Activated T-helper 1 cell treated with anti-CD3 and anti-CD28 coated beads, Interleukin-12 subunit alpha, Interleukin-12 subunit beta, Interleukin-2, Interleukin-4 antibody, amounts not matched to agents 30 ng/mL and 10 ng/mL and 1 ng/mL, durations not matched to agents 14 hours and 24 hours and 36 hours (primary cell): ENCODE measurements around the gene HIF1A. TPM values are rescaled to one million over a fixed set of nuclear protein-coding genes. Genes with fewer than 3 reads are reported as not detected.

Experiments
- DNase-seq: peaks from one replicate; pipeline ENCODE4 v3.0.0; 2021; ENCODE audit warnings: low spot score
- H3K27ac Mint-ChIP-seq: one replicate; pipeline ENCODE4 v1.8.0; 2021; ENCODE audit warnings: mild to moderate bottlenecking, mixed read lengths
- H3K27me3 Mint-ChIP-seq: one replicate; pipeline ENCODE4 v1.8.0; 2022; ENCODE audit warnings: mild to moderate bottlenecking, moderate library complexity, mixed read lengths; ENCODE audit not compliant: insufficient read depth
- H3K36me3 Mint-ChIP-seq: one replicate; pipeline ENCODE4 v1.8.0; 2021; ENCODE audit warnings: low read depth, mixed read lengths
- H3K4me1 Mint-ChIP-seq: one replicate; pipeline ENCODE4 v1.8.0; 2021; ENCODE audit warnings: low read depth, mixed read lengths
- H3K4me3 Mint-ChIP-seq: one replicate; pipeline ENCODE4 v1.8.0; 2021; ENCODE audit warnings: mild to moderate bottlenecking, moderate library complexity, mixed read lengths
- H3K9me3 Mint-ChIP-seq: one replicate; pipeline ENCODE4 v1.8.0; 2021; ENCODE audit warnings: mixed read lengths
- intact Hi-C: fragments of 100-400 bp; cut with micrococcal nuclease; formaldehyde crosslinking; loops from one replicate; pipeline ENCODE4 v1.15.1; 2024
- total RNA-seq: library from RNA; stranded (reverse); gene quantifications from 2 replicates; pipeline ENCODE4 v1.2.3, GENCODE V29; 2022

Gene HIF1A
- total RNA-seq, 1 donor from 2014 or later = 241 TPM

GRCh38 chr14:61719344-61720293 is 24.3 kb downstream of the HIF1A start:
- peaks cover 29% of the 10 kb centered on the region for H3K36me3 Mint-ChIP-seq
- H3K27me3 Mint-ChIP-seq = no peaks in the 10 kb centered on the region
- intact Hi-C loops = loop anchor here (1.0 to 2.0 kb wide), 3 partner anchors 8 to 15 kb away; no protein-coding TSS in a partner anchor
- peaks cover 70% of the 10 kb centered on the region for H3K4me1 Mint-ChIP-seq
- H3K9me3 Mint-ChIP-seq = no peaks in the 10 kb centered on the region
- DNase-seq = no peak
- peak overlapping the region; percentile 63 for H3K4me3 Mint-ChIP-seq
- H3K27ac Mint-ChIP-seq = peak overlapping the region; percentile 74

- H3K36me3 Mint-ChIP-seq = peaks cover 35% of the 10 kb centered on the region
- peak overlapping the region; percentile 74 for H3K27ac Mint-ChIP-seq
- intact Hi-C loops = no loop called here
- DNase-seq = no peak
- H3K27me3 Mint-ChIP-seq = no peaks in the 10 kb centered on the region
- H3K9me3 Mint-ChIP-seq = no peaks in the 10 kb centered on the region
- peak overlapping the region; percentile 63 for H3K4me3 Mint-ChIP-seq
- peaks cover 72% of the 10 kb centered on the region for H3K4me1 Mint-ChIP-seq
These were observed 25.0 kb downstream of the HIF1A start for GRCh38 chr14:61720294-61720661.

- Mint-ChIP-seq H3K9me3 (no peaks in the 10 kb centered on the region), H3K27ac (peak overlapping the region; percentile 62), H3K4me3 (peak overlapping the region; percentile 27), H3K4me1 (peaks cover 67% of the 10 kb centered on the region), H3K36me3 (peaks cover 38% of the 10 kb centered on the region), H3K27me3 (no peaks in the 10 kb centered on the region)
- intact Hi-C loops = no loop called here
- DNase-seq = no peak
These were observed 25.4 kb downstream of the HIF1A start for GRCh38 chr14:61720741-61721140.

DNA sequence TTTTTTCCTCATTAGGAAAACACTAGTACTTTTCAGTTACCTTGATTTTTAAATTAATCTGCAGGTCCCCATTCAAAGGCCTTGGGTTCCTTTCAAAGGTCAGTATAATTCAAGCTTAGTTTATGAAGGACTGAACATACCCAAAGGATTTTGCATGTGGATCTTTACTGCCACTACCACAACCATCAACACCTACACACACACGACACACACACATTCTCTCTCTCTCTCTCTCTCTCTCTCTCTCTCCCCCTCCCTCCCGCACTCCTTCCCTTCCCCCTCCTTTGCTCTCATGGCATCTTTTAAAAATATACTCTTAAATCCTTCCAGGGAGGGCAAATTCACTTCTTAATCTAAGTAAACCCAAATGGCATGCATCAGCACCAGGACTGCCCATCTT is 28.8 kb downstream of the HIF1A start:
- intact Hi-C loops = loop anchor here (2.0 kb wide), 1 partner anchor 63 kb away; no protein-coding TSS in a partner anchor
- Mint-ChIP-seq H3K36me3 (peaks cover 66% of the 10 kb centered on the region), H3K9me3 (no peaks in the 10 kb centered on the region), H3K27ac (peak overlapping the region; percentile 32), H3K4me3 (no peak overlapping the region), H3K4me1 (peaks cover 69% of the 10 kb centered on the region), H3K27me3 (no peaks in the 10 kb centered on the region)
- DNase-seq = no peak

GRCh38 chr14:61726778-61727658 is 31.7 kb downstream of the HIF1A start:
- Mint-ChIP-seq H3K4me3 (no peak overlapping the region), H3K36me3 (peaks cover 71% of the 10 kb centered on the region), H3K4me1 (peaks cover 78% of the 10 kb centered on the region), H3K27me3 (no peaks in the 10 kb centered on the region), H3K9me3 (no peaks in the 10 kb centered on the region), H3K27ac (peak overlapping the region; percentile 69)
- no peak for DNase-seq
- intact Hi-C loops = no loop called here

DNA sequence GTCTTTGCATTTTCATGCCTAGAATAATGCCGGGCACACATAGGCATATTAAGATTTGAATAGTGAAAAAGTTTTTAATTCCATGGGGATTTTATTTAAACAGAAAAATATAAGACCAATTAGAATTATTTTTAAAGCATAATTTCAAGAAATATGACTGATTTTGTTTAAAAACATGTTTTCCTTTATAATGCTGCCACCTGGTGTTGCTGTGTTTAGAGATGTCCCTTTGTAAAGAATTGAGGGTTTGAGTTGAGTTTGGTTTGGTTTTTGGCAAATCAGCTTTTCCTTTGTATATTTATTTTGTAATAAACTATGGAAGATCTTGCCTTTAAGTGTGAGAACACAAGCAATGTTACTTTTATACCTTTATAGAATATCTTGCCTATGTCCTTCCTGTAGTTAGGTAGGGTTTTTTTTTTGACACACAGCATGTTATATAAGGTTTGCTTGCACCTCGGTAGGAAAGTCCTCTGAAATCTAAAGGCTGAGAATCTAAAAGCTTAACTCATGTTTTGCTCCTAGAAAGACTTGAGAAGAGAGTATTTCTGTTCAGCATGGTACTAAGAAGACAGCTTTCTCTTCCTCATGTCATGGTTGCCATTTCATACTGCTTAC is 35.6 kb downstream of the HIF1A start:
- H3K4me3 Mint-ChIP-seq = peak overlapping the region; percentile 8
- intact Hi-C loops = loop anchor here (1.0 to 5.0 kb wide), 4 partner anchors 8 to 270 kb away; partner anchors contain the start of gene HIF1A
- no peaks in the 10 kb centered on the region for H3K9me3 Mint-ChIP-seq
- DNase-seq = no peak
- peaks cover 82% of the 10 kb centered on the region for H3K4me1 Mint-ChIP-seq
- H3K27me3 Mint-ChIP-seq = no peaks in the 10 kb centered on the region
- peaks cover 74% of the 10 kb centered on the region for H3K36me3 Mint-ChIP-seq
- peak overlapping the region; percentile 61 for H3K27ac Mint-ChIP-seq

- DNase-seq = no peak
- intact Hi-C loops = loop anchor here (2.0 to 5.0 kb wide), 2 partner anchors 15 to 37 kb away; partner anchors contain the start of gene HIF1A
- Mint-ChIP-seq H3K27ac (peak overlapping the region; percentile 61), H3K4me3 (no peak overlapping the region), H3K36me3 (peaks cover 67% of the 10 kb centered on the region), H3K4me1 (peaks cover 70% of the 10 kb centered on the region), H3K27me3 (no peaks in the 10 kb centered on the region), H3K9me3 (no peaks in the 10 kb centered on the region)
These were observed 38.7 kb downstream of the HIF1A start for GRCh38 chr14:61733972-61734371.

DNA sequence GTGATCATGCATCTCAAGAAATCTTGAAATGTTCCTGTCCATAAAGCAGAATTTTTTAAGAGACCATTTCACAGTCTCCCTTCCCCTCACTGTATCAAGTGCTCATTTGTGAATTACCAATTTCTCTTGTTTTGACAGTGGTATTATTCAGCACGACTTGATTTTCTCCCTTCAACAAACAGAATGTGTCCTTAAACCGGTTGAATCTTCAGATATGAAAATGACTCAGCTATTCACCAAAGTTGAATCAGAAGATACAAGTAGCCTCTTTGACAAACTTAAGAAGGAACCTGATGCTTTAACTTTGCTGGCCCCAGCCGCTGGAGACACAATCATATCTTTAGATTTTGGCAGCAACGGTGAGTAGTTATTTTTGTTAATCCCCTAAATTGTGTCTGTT is 41.4 kb downstream of the HIF1A start:
- peaks cover 65% of the 10 kb centered on the region for H3K36me3 Mint-ChIP-seq
- peak overlapping the region; percentile 64 for H3K27ac Mint-ChIP-seq
- DNase-seq = no peak
- H3K4me1 Mint-ChIP-seq = peaks cover 57% of the 10 kb centered on the region
- no peaks in the 10 kb centered on the region for H3K9me3 Mint-ChIP-seq
- intact Hi-C loops = no loop called here
- H3K4me3 Mint-ChIP-seq = no peak overlapping the region
- H3K27me3 Mint-ChIP-seq = no peaks in the 10 kb centered on the region

DNA sequence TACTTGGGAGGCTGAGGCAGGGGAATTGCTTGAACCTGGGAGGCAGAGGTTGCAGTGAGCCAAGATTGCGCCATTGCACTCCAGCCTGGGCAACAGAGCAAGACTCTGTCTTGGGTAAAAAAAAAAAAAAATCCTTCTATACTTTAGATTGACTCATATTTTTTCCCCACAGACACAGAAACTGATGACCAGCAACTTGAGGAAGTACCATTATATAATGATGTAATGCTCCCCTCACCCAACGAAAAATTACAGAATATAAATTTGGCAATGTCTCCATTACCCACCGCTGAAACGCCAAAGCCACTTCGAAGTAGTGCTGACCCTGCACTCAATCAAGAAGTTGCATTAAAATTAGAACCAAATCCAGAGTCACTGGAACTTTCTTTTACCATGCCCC is 42.6 kb downstream of the HIF1A start:
- Mint-ChIP-seq H3K36me3 (peaks cover 61% of the 10 kb centered on the region), H3K27me3 (no peaks in the 10 kb centered on the region), H3K9me3 (no peaks in the 10 kb centered on the region), H3K4me3 (no peak overlapping the region), H3K4me1 (peaks cover 50% of the 10 kb centered on the region), H3K27ac (peak overlapping the region; percentile 34)
- intact Hi-C loops = loop anchor here (1.0 kb wide), 1 partner anchor 9 kb away; no protein-coding TSS in a partner anchor
- no peak for DNase-seq

DNA sequence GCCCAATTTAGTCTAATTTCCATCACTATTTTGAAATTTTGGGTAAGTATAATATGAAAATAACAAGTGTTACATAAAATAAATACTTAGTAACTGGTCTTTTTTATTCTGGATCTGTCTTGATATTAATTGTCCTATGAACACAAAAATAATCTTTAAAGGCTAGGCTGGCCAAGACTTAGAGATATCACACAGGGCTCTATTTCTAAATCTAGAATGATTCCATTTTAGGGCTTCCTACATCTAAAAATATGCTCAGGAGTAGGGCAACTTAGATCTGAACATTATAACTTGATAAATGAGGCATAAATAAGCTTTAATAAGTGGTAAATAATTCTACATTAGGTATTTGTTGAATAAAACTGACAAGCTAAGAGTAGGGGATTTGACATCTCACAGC is 43.8 kb downstream of the HIF1A start:
- DNase-seq = no peak
- Mint-ChIP-seq H3K36me3 (peaks cover 59% of the 10 kb centered on the region), H3K4me1 (peaks cover 51% of the 10 kb centered on the region), H3K9me3 (no peaks in the 10 kb centered on the region), H3K4me3 (no peak overlapping the region), H3K27me3 (no peaks in the 10 kb centered on the region), H3K27ac (peak overlapping the region; percentile 23)
- intact Hi-C loops = loop anchor here (1.0 kb wide), 1 partner anchor 8 kb away; no protein-coding TSS in a partner anchor

- no peak for DNase-seq
- peaks cover 51% of the 10 kb centered on the region for H3K36me3 Mint-ChIP-seq
These were observed 47.1 kb downstream of the HIF1A start for GRCh38 chr14:61742371-61742770.

GRCh38 chr14:61744238-61744637 is 48.9 kb downstream of the HIF1A start:
- H3K4me1 Mint-ChIP-seq = peaks cover 54% of the 10 kb centered on the region
- no peak overlapping the region for H3K27ac Mint-ChIP-seq
- H3K27me3 Mint-ChIP-seq = no peaks in the 10 kb centered on the region
- H3K9me3 Mint-ChIP-seq = no peaks in the 10 kb centered on the region
- H3K36me3 Mint-ChIP-seq = peaks cover 51% of the 10 kb centered on the region
- intact Hi-C loops = no loop called here
- no peak for DNase-seq
- no peak overlapping the region for H3K4me3 Mint-ChIP-seq

More at GRCh38 chr14:61742371-61742770, 47.1 kb downstream of the HIF1A start:
- Mint-ChIP-seq H3K27me3 (no peaks in the 10 kb centered on the region), H3K4me1 (peaks cover 51% of the 10 kb centered on the region), H3K27ac (no peak overlapping the region), H3K9me3 (no peaks in the 10 kb centered on the region), H3K4me3 (no peak overlapping the region)
- intact Hi-C loops = no loop called here
